H9 (cell line): ENCODE measurements around the gene CERS3. TPM values are rescaled to one million over a fixed set of nuclear protein-coding genes. Genes with fewer than 3 reads are reported as not detected.

ENCODE experiments used
- DNase-seq: peaks from one replicate; pipeline ENCODE4 v3.0.0-alpha.2; 2017
- H2AFZ ChIP-seq: one replicate; pipeline ENCODE4 v1.6.1; 2013; ENCODE audit warnings: mild to moderate bottlenecking, low read length, control low read depth, moderate library complexity
- H2AK5ac ChIP-seq: 2 replicates; pipeline ENCODE4 v1.6.1; 2013; ENCODE audit warnings: low read length, control low read depth, mixed read lengths; ENCODE audit not compliant: insufficient read length
- H2BK120ac ChIP-seq: one replicate; pipeline ENCODE4 v1.6.1; 2013; ENCODE audit warnings: low read depth, mild to moderate bottlenecking, low read length, control low read depth, inconsistent platforms; ENCODE audit not compliant: poor library complexity, severe bottlenecking
- H2BK12ac ChIP-seq: 2 replicates; pipeline ENCODE4 v1.6.1; 2013; ENCODE audit warnings: low read length, control low read depth, mixed read lengths, low read depth; ENCODE audit not compliant: insufficient read length
- H2BK15ac ChIP-seq: 2 replicates; pipeline ENCODE4 v1.6.1; 2013; ENCODE audit warnings: low read depth, low read length, control low read depth
- H2BK20ac ChIP-seq: one replicate; pipeline ENCODE4 v1.6.1; 2013; ENCODE audit warnings: low read depth, mild to moderate bottlenecking, low read length, control low read depth, inconsistent platforms; ENCODE audit not compliant: poor library complexity, severe bottlenecking
- H2BK5ac ChIP-seq: 2 replicates; pipeline ENCODE4 v1.6.1; 2013; ENCODE audit warnings: low read length, control low read depth, mixed read lengths; ENCODE audit not compliant: insufficient read length
- H3K14ac ChIP-seq: 2 replicates; pipeline ENCODE4 v1.6.1; 2013; ENCODE audit warnings: low read length, control low read depth; ENCODE audit not compliant: insufficient read depth
- H3K18ac ChIP-seq: 2 replicates; pipeline ENCODE4 v1.6.1; 2013; ENCODE audit warnings: low read depth, mild to moderate bottlenecking, mixed read lengths, low read length, control low read depth; ENCODE audit not compliant: insufficient read length
- H3K23ac ChIP-seq: 2 replicates; pipeline ENCODE4 v1.6.1; 2013; ENCODE audit warnings: low read length, control low read depth, mixed read lengths, low read depth; ENCODE audit not compliant: insufficient read length
- H3K23me2 ChIP-seq: 2 replicates; pipeline ENCODE4 v1.6.1; 2013; ENCODE audit warnings: low read depth, mild to moderate bottlenecking, mixed read lengths, low read length, control low read depth; ENCODE audit not compliant: insufficient read length, poor library complexity, severe bottlenecking
- H3K27ac ChIP-seq: 2 replicates; pipeline ENCODE4 v1.5.1; 2013; ENCODE audit warnings: low read length, control low read depth, mixed read lengths, low read depth; ENCODE audit not compliant: insufficient read length
- H3K27me3 ChIP-seq: 2 replicates; pipeline ENCODE4 v1.6.1; 2013; ENCODE audit warnings: low read length, control low read depth, inconsistent platforms; ENCODE audit not compliant: insufficient read depth
- H3K4ac ChIP-seq: 2 replicates; pipeline ENCODE4 v1.6.1; 2013; ENCODE audit warnings: low read depth, mild to moderate bottlenecking, control low read depth, inconsistent platforms, low read length, moderate library complexity
- H3K4me1 ChIP-seq: 2 replicates; pipeline ENCODE4 v1.6.1; 2013; ENCODE audit warnings: low read length, control low read depth, inconsistent platforms; ENCODE audit not compliant: insufficient read depth
- H3K4me2 ChIP-seq: 2 replicates; pipeline ENCODE4 v1.6.1; 2013; ENCODE audit warnings: low read length, control low read depth, mixed read lengths; ENCODE audit not compliant: insufficient read length, insufficient read depth
- H3K56ac ChIP-seq: 2 replicates; pipeline ENCODE4 v1.6.1; 2013; ENCODE audit warnings: low read depth, mild to moderate bottlenecking, mixed read lengths, low read length, control low read depth; ENCODE audit not compliant: insufficient read length
- H3K79me1 ChIP-seq: 2 replicates; pipeline ENCODE4 v1.6.1; 2013; ENCODE audit warnings: low read depth, mild to moderate bottlenecking, moderate library complexity, low read length, control low read depth, inconsistent platforms; ENCODE audit not compliant: insufficient read depth, poor library complexity, severe bottlenecking
- H3K79me2 ChIP-seq: 2 replicates; pipeline ENCODE4 v1.6.1; 2013; ENCODE audit warnings: low read length, control low read depth, inconsistent platforms; ENCODE audit not compliant: insufficient read depth
- H3K9ac ChIP-seq: 2 replicates; pipeline ENCODE4 v1.6.1; 2013; ENCODE audit warnings: low read length, control low read depth, mixed read lengths; ENCODE audit not compliant: insufficient read length; ENCODE audit errors: extremely low read depth
- H3K9me3 ChIP-seq: one replicate; pipeline ENCODE4 v1.6.1; 2013; ENCODE audit warnings: low read depth, low read length, inconsistent platforms; ENCODE audit not compliant: control insufficient read depth
- H3T11ph ChIP-seq: one replicate; pipeline ENCODE4 v1.6.1; 2013; ENCODE audit warnings: mild to moderate bottlenecking, low read length, control low read depth, inconsistent platforms
- H4K20me1 ChIP-seq: one replicate; pipeline ENCODE4 v1.6.1; 2013; ENCODE audit not compliant: control insufficient read depth, insufficient read length, insufficient read depth
- H4K5ac ChIP-seq: 2 replicates; pipeline ENCODE4 v1.6.1; 2013; ENCODE audit warnings: low read depth, mild to moderate bottlenecking, mixed read lengths, low read length, control low read depth; ENCODE audit not compliant: insufficient read length
- H4K8ac ChIP-seq: replicated peaks from 2 replicates; pipeline ENCODE4 v1.6.1; 2013; ENCODE audit warnings: low read length, control low read depth, mixed read lengths, low read depth; ENCODE audit not compliant: insufficient read length
- H4K91ac ChIP-seq: 2 replicates; pipeline ENCODE4 v1.6.1; 2013; ENCODE audit warnings: low read depth, mild to moderate bottlenecking, moderate library complexity, mixed read lengths, low read length, control low read depth; ENCODE audit not compliant: insufficient read length
- H3K27ac Mint-ChIP-seq, 3 experiments: 2 replicates in 2 of 3; 3 replicates in 1 of 3; pipeline ENCODE4 v1.8.0; 2020 to 2021; ENCODE audit warnings: mixed read lengths in 3 of 3, mild to moderate bottlenecking in 1 of 3, moderate library complexity in 1 of 3
- H3K27me3 Mint-ChIP-seq: 2 replicates; pipeline ENCODE4 v1.8.0; 2021; ENCODE audit warnings: low read depth, mild to moderate bottlenecking, moderate library complexity, mixed read lengths
- H3K36me3 Mint-ChIP-seq, 3 experiments: 2 replicates in 2 of 3; 3 replicates in 1 of 3; pipeline ENCODE4 v1.8.0; 2020 to 2021; ENCODE audit warnings: low read depth in 3 of 3, mixed read lengths in 3 of 3; ENCODE audit not compliant: insufficient read depth in 1 of 3
- H3K4me1 Mint-ChIP-seq, 2 experiments: 2 replicates each; pipeline ENCODE4 v1.8.0; 2020; ENCODE audit warnings: mixed read lengths in 2 of 2
- H3K4me3 Mint-ChIP-seq, 2 experiments: 2 replicates in 1 of 2; 3 replicates in 1 of 2; pipeline ENCODE4 v1.8.0; 2020 to 2021; ENCODE audit warnings: mild to moderate bottlenecking in 2 of 2, mixed read lengths in 2 of 2, moderate library complexity in 1 of 2
- H3K9me3 Mint-ChIP-seq, 2 experiments: 2 replicates in 1 of 2; 3 replicates in 1 of 2; pipeline ENCODE4 v1.8.0; 2020; ENCODE audit warnings: mild to moderate bottlenecking in 2 of 2, mixed read lengths in 2 of 2, moderate library complexity in 1 of 2
- CTCF ChIP-seq: fragments of 200-600 bp; sonication (generic); conservative IDR thresholded peaks from 3 replicates; pipeline ENCODE4 v1.8.0; 2021; ENCODE audit warnings: antibody characterized with exemption, mild to moderate bottlenecking
- WGBS: extraction: QIAGEN DNeasy Blood & Tissue Kit; methylation state at CpG from one replicate; pipeline ENCODE4 v1.1.7; 2013; ENCODE audit warnings: missing lambda C conversion rate, low lambda C conversion rate, mixed read lengths; ENCODE audit not compliant: insufficient read length; ENCODE audit errors: extremely low coverage; 5-methylcytosine and 5-hydroxymethylcytosine counted together
- total RNA-seq: library from RNA; stranded (reverse); gene quantifications from 2 replicates; pipeline ENCODE4 v1.2.1, GENCODE V29; 2021

The CERS3 gene
- total RNA-seq, 1 experiment from 2014 or later = 1.4 TPM

- no peaks in the 10 kb centered on the region for H3K79me2 ChIP-seq
- H3K9me3 ChIP-seq = no peaks in the 10 kb centered on the region
- H2BK20ac ChIP-seq = no peak overlapping the region
- H3T11ph ChIP-seq = no peak overlapping the region
- Mint-ChIP-seq H3K27me3 (no peaks in the 10 kb centered on the region), H3K9me3 (peaks cover 5 to 6% of the 10 kb centered on the region in 2 experiments; a peak in 2 of 5 replicates), H3K4me3 (no peak overlapping the region), H3K36me3 (peaks cover 2 to 5% (median 4%) of the 10 kb centered on the region in 3 experiments; a peak in 6 of 7 replicates), H3K4me1 (peaks cover 14 to 18% of the 10 kb centered on the region in 2 experiments), H3K27ac (no peak overlapping the region)
- H4K20me1 ChIP-seq = no peaks in the 10 kb centered on the region
- no peak overlapping the region for H4K8ac ChIP-seq
- H3K4ac ChIP-seq = no peak overlapping the region
- H4K91ac ChIP-seq = no peak overlapping the region
- H3K18ac ChIP-seq = no peak overlapping the region
- H2BK15ac ChIP-seq = no peak overlapping the region
- no peak overlapping the region for H3K14ac ChIP-seq
- H2BK5ac ChIP-seq = no peak overlapping the region
- H3K79me1 ChIP-seq = no peaks in the 10 kb centered on the region
- H2AK5ac ChIP-seq = no peak overlapping the region
- no peak for TF ChIP-seq CTCF
- no peaks in the 10 kb centered on the region for H3K27me3 ChIP-seq
- WGBS = no CpG with 5 or more reads among the region's 1 CpG
- no peak overlapping the region for H2BK120ac ChIP-seq
- no peak overlapping the region for H2BK12ac ChIP-seq
- H3K4me2 ChIP-seq = no peak overlapping the region
- no peaks in the 10 kb centered on the region for H3K23me2 ChIP-seq
- H3K4me1 ChIP-seq = peaks cover 2% of the 10 kb centered on the region; the same call in 1 of the 2 replicates
- H3K56ac ChIP-seq = no peak overlapping the region
- no peak overlapping the region for H4K5ac ChIP-seq
- no peak overlapping the region for H3K23ac ChIP-seq
- DNase-seq = no peak
- no peak overlapping the region for H3K27ac ChIP-seq
- H3K9ac ChIP-seq = no peak overlapping the region
- no peak overlapping the region for H2AFZ ChIP-seq
These were observed 98.3 kb downstream of the CERS3 start for GRCh38 chr15:100430411-100430810.
